SK-N-SH treated with all-trans-retinoic acid at 6 μM for 48 hours (cell line): ENCODE measurements around the gene LHFPL3.

Experiments used
- ATAC-seq: fragments of 200-7000 bp; cut with Tn5 transposase; 3 replicates; pipeline ENCODE4 v1.9.1; 2020; ENCODE audit warnings: mild to moderate bottlenecking, moderate library complexity
- ARNTL ChIP-seq: fragments of 450-650 bp; formaldehyde crosslinking; IDR thresholded peaks from 2 replicates; pipeline ENCODE4 v1.5.0; 2020; ENCODE audit warnings: low read depth, mild to moderate bottlenecking, moderate library complexity, borderline replicate concordance
- BACH2 ChIP-seq: fragments of 250-450 bp; sonication (Bioruptor Pico); IDR thresholded peaks from 2 replicates; pipeline ENCODE4 v1.9.0; 2021; ENCODE audit warnings: mild to moderate bottlenecking, borderline replicate concordance
- CSDC2 ChIP-seq: fragments of 250-450 bp; sonication (Bioruptor Pico); IDR thresholded peaks from 2 replicates; pipeline ENCODE4 v1.5.0; 2020; ENCODE audit warnings: mild to moderate bottlenecking, moderate library complexity
- ESRRG ChIP-seq: fragments of 250-450 bp; sonication (Bioruptor Pico); IDR thresholded peaks from 2 replicates; pipeline ENCODE4 v1.6.1; 2021; ENCODE audit warnings: mild to moderate bottlenecking
- GLIS3 ChIP-seq: fragments of 250-450 bp; sonication (Bioruptor Pico); IDR thresholded peaks from 2 replicates; pipeline ENCODE4 v1.5.0; 2020; ENCODE audit warnings: mild to moderate bottlenecking, moderate library complexity
- ISL1 ChIP-seq: fragments of 250-450 bp; sonication (Bioruptor Pico); IDR thresholded peaks from 2 replicates; pipeline ENCODE4 v2.1.2; 2022; ENCODE audit warnings: mild to moderate bottlenecking, moderate library complexity
- OSR1 ChIP-seq: fragments of 250-450 bp; sonication (Bioruptor Pico); IDR thresholded peaks from 2 replicates; pipeline ENCODE4 v1.8.0; 2022; ENCODE audit warnings: moderate library complexity, mild to moderate bottlenecking, inconsistent platforms
- PATZ1 ChIP-seq: fragments of 250-450 bp; sonication (Bioruptor Pico); IDR thresholded peaks from 2 replicates; pipeline ENCODE4 v1.8.0; 2020; ENCODE audit warnings: mild to moderate bottlenecking, moderate library complexity, borderline replicate concordance
- POU6F1 ChIP-seq: fragments of 250-450 bp; sonication (Bioruptor Pico); IDR thresholded peaks from 2 replicates; pipeline ENCODE4 v1.8.0; 2021; ENCODE audit warnings: low read depth, mild to moderate bottlenecking, moderate library complexity, borderline replicate concordance
- PPARA ChIP-seq: fragments of 250-450 bp; sonication (Bioruptor Pico); IDR thresholded peaks from 2 replicates; pipeline ENCODE4 v1.5.0; 2020; ENCODE audit warnings: mild to moderate bottlenecking, borderline replicate concordance
- RARB ChIP-seq: fragments of 250-450 bp; sonication (Bioruptor Pico); IDR thresholded peaks from 2 replicates; pipeline ENCODE4 v1.8.0; 2021; ENCODE audit warnings: mild to moderate bottlenecking, moderate library complexity
- SNAI2 ChIP-seq: fragments of 250-450 bp; sonication (Bioruptor Pico); IDR thresholded peaks from 2 replicates; pipeline ENCODE4 v1.5.0; 2020; ENCODE audit warnings: mild to moderate bottlenecking, moderate library complexity
- TCF4 ChIP-seq: fragments of 250-450 bp; sonication (Bioruptor Pico); IDR thresholded peaks from 2 replicates; pipeline ENCODE4 v1.8.0; 2021; ENCODE audit warnings: mild to moderate bottlenecking, moderate library complexity, borderline replicate concordance
- TOX ChIP-seq: fragments of 250-450 bp; sonication (Bioruptor Pico); IDR thresholded peaks from 2 replicates; pipeline ENCODE4 v1.8.0; 2021; ENCODE audit warnings: mild to moderate bottlenecking, moderate library complexity, borderline replicate concordance
- ZC3H10 ChIP-seq: fragments of 250-450 bp; sonication (Bioruptor Pico); IDR thresholded peaks from 2 replicates; pipeline ENCODE4 v1.5.1; 2021; ENCODE audit warnings: mild to moderate bottlenecking, moderate library complexity
- ZFP3 ChIP-seq: fragments of 250-450 bp; sonication (Bioruptor Pico); IDR thresholded peaks from 2 replicates; pipeline ENCODE4 v1.5.0; 2020; ENCODE audit warnings: mild to moderate bottlenecking, moderate library complexity
- ZFP30 ChIP-seq: fragments of 450-650 bp; formaldehyde crosslinking; IDR thresholded peaks from 2 replicates; pipeline ENCODE4 v1.5.0; 2022; ENCODE audit warnings: mild to moderate bottlenecking, moderate library complexity
- ZNF565 ChIP-seq: fragments of 450-650 bp; formaldehyde crosslinking; conservative IDR thresholded peaks from 2 replicates; pipeline ENCODE4 v1.5.0; 2020; ENCODE audit warnings: low read depth, mild to moderate bottlenecking, moderate library complexity
- ZNF70 ChIP-seq: fragments of 450-650 bp; formaldehyde crosslinking; IDR thresholded peaks from 2 replicates; pipeline ENCODE4 v1.5.0; 2020; ENCODE audit warnings: mild to moderate bottlenecking, moderate library complexity
- ZNF8 ChIP-seq: fragments of 450-650 bp; formaldehyde crosslinking; IDR thresholded peaks from 2 replicates; pipeline ENCODE4 v1.5.0; 2020; ENCODE audit warnings: mild to moderate bottlenecking, moderate library complexity
- TF ChIP-seq, protein P1 (sequence below): fragments of 250-450 bp; sonication (Bioruptor Pico); IDR thresholded peaks from 2 replicates; pipeline ENCODE4 v1.5.1; 2021; ENCODE audit warnings: mild to moderate bottlenecking, moderate library complexity
- TF ChIP-seq, protein P2 (sequence below): fragments of 250-450 bp; sonication (Bioruptor Pico); IDR thresholded peaks from 2 replicates; pipeline ENCODE4 v1.5.1; 2020; ENCODE audit warnings: low read depth, mild to moderate bottlenecking, moderate library complexity

LHFPL3 gene

DNA sequence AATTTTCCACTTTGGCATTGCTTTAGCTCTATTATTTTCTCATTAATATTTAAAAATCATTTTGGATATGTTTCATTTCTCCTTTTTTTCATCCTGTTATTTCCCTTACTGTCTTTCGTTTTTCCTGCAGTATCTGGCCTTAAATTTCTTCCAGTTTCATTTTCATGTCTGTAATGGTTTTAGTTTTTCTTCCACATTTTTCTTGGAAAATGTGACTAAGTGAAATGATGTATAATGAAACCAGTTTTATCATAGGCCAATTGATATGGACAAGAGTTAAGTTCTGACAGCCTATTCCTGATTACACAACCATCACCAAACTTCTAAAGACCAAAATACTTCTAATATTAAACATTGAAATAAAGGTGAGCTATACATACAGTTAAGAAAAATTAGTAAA lies 158.5 kb downstream of the LHFPL3 start:
- ATAC-seq = no peak
- TF ChIP-seq ZC3H10 (CRISPR knock-in tag) (no peak), OSR1 (CRISPR knock-in tag) (no peak), PATZ1 (CRISPR knock-in tag) (no peak), ISL1 (no peak), RARB (CRISPR knock-in tag) (no peak), POU6F1 (CRISPR knock-in tag) (no peak)
- TF ChIP-seq, protein P1, sequence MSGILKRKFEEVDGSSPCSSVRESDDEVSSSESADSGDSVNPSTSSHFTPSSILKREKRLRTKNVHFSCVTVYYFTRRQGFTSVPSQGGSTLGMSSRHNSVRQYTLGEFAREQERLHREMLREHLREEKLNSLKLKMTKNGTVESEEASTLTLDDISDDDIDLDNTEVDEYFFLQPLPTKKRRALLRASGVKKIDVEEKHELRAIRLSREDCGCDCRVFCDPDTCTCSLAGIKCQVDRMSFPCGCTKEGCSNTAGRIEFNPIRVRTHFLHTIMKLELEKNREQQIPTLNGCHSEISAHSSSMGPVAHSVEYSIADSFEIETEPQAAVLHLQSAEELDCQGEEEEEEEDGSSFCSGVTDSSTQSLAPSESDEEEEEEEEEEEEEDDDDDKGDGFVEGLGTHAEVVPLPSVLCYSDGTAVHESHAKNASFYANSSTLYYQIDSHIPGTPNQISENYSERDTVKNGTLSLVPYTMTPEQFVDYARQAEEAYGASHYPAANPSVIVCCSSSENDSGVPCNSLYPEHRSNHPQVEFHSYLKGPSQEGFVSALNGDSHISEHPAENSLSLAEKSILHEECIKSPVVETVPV = no peak

DNA sequence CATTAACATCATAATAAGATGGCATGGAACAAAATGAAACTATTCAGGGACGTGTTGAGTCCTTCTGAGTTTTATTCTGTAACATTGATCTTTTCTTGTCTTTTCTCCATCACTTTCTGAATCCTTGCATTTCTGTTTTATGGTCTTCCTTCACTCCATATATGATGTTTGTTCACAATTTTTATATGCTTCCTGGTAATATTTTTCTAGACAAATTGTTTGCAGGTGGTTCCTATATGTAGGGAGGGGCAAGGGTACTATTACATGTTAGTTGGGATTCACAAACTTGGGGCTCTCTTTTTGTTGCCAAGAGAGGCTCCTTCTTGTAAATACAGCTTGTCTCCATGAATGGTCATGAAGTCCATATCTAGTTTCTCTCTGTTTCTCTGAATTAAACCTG lies 159.2 kb downstream of the LHFPL3 start:
- ATAC-seq = no peak
- no peak for TF ChIP-seq ZC3H10 (CRISPR knock-in tag)
- no peak for TF ChIP-seq CSDC2 (CRISPR knock-in tag)
- TF ChIP-seq TOX = no peak
- TF ChIP-seq, protein P1 = no peak
- no peak for TF ChIP-seq PATZ1 (CRISPR knock-in tag)
- no peak for TF ChIP-seq GLIS3 (CRISPR knock-in tag)
- TF ChIP-seq ZFP30 = no peak
- no peak for TF ChIP-seq SNAI2 (CRISPR knock-in tag)
- TF ChIP-seq PPARA = no peak
- TF ChIP-seq, protein P2, sequence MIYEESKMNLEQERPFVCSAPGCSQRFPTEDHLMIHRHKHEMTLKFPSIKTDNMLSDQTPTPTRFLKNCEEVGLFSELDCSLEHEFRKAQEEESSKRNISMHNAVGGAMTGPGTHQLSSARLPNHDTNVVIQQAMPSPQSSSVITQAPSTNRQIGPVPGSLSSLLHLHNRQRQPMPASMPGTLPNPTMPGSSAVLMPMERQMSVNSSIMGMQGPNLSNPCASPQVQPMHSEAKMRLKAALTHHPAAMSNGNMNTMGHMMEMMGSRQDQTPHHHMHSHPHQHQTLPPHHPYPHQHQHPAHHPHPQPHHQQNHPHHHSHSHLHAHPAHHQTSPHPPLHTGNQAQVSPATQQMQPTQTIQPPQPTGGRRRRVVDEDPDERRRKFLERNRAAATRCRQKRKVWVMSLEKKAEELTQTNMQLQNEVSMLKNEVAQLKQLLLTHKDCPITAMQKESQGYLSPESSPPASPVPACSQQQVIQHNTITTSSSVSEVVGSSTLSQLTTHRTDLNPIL (CRISPR knock-in tag) = no peak

DNA sequence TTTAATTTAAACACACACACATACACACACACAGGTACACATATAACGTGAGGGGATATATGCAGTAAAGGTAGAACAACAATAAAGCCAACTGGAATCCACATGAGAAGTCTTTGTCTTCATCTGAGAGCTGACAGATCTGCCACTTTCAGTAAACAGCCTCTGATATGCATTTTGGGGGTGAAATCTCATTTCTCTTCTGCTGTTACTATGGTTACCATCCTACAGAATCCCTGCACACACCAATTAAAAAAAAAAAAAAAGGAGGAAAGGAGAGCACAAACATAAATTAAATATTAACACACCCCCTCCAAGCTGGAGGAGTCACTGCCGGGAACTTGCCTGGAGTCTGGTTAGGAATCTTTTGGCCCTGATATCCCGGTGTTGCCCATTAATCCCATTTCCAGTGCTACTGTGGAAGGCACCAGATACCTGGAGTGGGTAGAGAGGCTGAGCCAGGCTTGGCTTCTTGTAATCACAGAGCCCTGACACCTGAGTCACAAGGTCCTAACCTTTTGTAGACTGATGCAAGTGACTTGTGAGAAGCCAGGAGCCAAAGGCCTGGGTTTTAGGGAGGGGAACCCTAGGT lies 169.1 kb downstream of the LHFPL3 start:
- ATAC-seq = no peak

More for the DNA sequence above, 169.1 kb downstream of the LHFPL3 start:
- no peak for TF ChIP-seq ZNF70 (CRISPR knock-in tag)
- TF ChIP-seq ZC3H10 (CRISPR knock-in tag) = no peak
- no peak for TF ChIP-seq ZFP3
- TF ChIP-seq, protein P2 (CRISPR knock-in tag) = no peak
- TF ChIP-seq GLIS3 (CRISPR knock-in tag) = no peak
- TF ChIP-seq SNAI2 (CRISPR knock-in tag) = no peak
- no peak for TF ChIP-seq ZNF565 (CRISPR knock-in tag)
- TF ChIP-seq ZFP30 = no peak
- no peak for TF ChIP-seq TOX
- TF ChIP-seq ARNTL (CRISPR knock-in tag) = no peak
- TF ChIP-seq, protein P1 = no peak
- TF ChIP-seq ISL1 = no peak
- no peak for TF ChIP-seq ZNF8
- TF ChIP-seq OSR1 (CRISPR knock-in tag) = no peak
- no peak for TF ChIP-seq POU6F1 (CRISPR knock-in tag)
- TF ChIP-seq CSDC2 (CRISPR knock-in tag) = no peak
- no peak for TF ChIP-seq ESRRG (CRISPR knock-in tag)
- no peak for TF ChIP-seq BACH2 (CRISPR knock-in tag)
- TF ChIP-seq TCF4 = no peak
- TF ChIP-seq, all 23 proteins: peak for 0
